Lower lobe of right lung (tissue), 2 donors: ENCODE results near the gene ARID4B. TPM values are rescaled to one million over a fixed set of nuclear protein-coding genes. Genes with fewer than 3 reads are reported as not detected.

Source experiments
- ATAC-seq, 2 donors: fragments of 200-7000 bp; cut with Tn5 transposase; one replicate each; pipeline ENCODE4 v1.9.1; 2020 to 2022; ENCODE audit warnings: mild to moderate bottlenecking in 2 of 2, moderate library complexity in 2 of 2
- DNase-seq: peaks from one replicate; pipeline ENCODE4 v3.0.0-alpha.2; 2020
- H3K27ac ChIP-seq: fragments of 200-600 bp; one replicate; pipeline ENCODE4 v1.8.0; 2022
- H3K27me3 ChIP-seq: fragments of 200-600 bp; one replicate; pipeline ENCODE4 v1.8.0; 2022; ENCODE audit warnings: low read depth
- H3K36me3 ChIP-seq: fragments of 200-600 bp; one replicate; pipeline ENCODE4 v1.8.0; 2022; ENCODE audit warnings: mild to moderate bottlenecking
- H3K4me1 ChIP-seq: fragments of 200-600 bp; one replicate; pipeline ENCODE4 v1.8.0; 2022
- H3K4me3 ChIP-seq: fragments of 200-600 bp; one replicate; pipeline ENCODE4 v1.8.0; 2022; ENCODE audit warnings: mild to moderate bottlenecking
- H3K9me3 ChIP-seq: fragments of 200-600 bp; one replicate; pipeline ENCODE4 v1.8.0; 2022
- CTCF ChIP-seq: fragments of 200-600 bp; IDR thresholded peaks from one replicate; pipeline ENCODE4 v1.8.0; 2022; ENCODE audit warnings: antibody characterized with exemption, mild to moderate bottlenecking
- intact Hi-C: fragments of 100-400 bp; cut with DNase I; formaldehyde crosslinking; loops from one replicate; pipeline ENCODE4 v1.11.0; 2022
- total RNA-seq: library from RNA; stranded (reverse); fragmentation: NEBNext Ultra II Directional; extraction: Animal tissue kit (Norgen Biotek cat#: 25700); gene quantifications from one replicate; pipeline ENCODE4 v1.2.1, GENCODE V29; 2021
- donor health status: DM: no; HTN: yes; CAD: no; lungs with severe emphysema.

Gene ARID4B
- total RNA-seq, 1 donor from 2014 or later: 39.1 TPM

- TF ChIP-seq CTCF: no peak
- intact Hi-C loops: no loop called here
Measured at GRCh38 chr1:235339746-235340145, 11.8 kb upstream of the ARID4B start.

DNA sequence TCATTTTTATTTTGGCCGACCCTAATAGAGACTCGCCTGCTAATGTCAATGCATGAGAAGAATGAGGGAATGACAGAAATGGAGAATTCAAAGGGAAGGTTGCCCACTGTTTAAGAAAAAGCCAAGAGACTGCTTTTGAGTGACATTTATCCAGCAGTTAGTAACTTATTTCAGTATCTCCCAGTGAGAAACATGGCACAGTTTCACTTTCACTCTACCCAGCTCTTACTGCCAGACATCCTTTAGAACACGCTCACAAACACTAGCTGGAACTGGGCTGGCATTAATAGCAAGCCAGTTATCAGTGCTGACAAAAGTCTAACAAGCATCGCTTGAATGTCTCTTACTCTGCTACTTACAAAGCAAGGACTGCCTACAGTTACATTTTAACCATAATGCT, 8.9 kb upstream of the ARID4B start:
- ATAC-seq (peak; percentile 65 to 82), DNase-seq (no peak)
- peaks cover 25% of the 10 kb centered on the region for H3K4me1 ChIP-seq
- H3K27me3 ChIP-seq: no peaks in the 10 kb centered on the region
- intact Hi-C loops: no loop called here
- H3K27ac ChIP-seq: peak overlapping the region; percentile 37
- TF ChIP-seq CTCF: no peak
- no peaks in the 10 kb centered on the region for H3K9me3 ChIP-seq
- peak overlapping the region; percentile 6 for H3K4me3 ChIP-seq
- H3K36me3 ChIP-seq: peaks cover 48% of the 10 kb centered on the region

More at GRCh38 chr1:235339746-235340145, 11.8 kb upstream of the ARID4B start:
- H3K9me3 ChIP-seq: no peaks in the 10 kb centered on the region
- ATAC-seq: no peak
- H3K27me3 ChIP-seq: no peaks in the 10 kb centered on the region
- DNase-seq: no peak
- H3K4me3 ChIP-seq: no peak overlapping the region
- H3K4me1 ChIP-seq: peaks cover 18% of the 10 kb centered on the region
- no peak overlapping the region for H3K27ac ChIP-seq
- H3K36me3 ChIP-seq: peaks cover 71% of the 10 kb centered on the region

DNA sequence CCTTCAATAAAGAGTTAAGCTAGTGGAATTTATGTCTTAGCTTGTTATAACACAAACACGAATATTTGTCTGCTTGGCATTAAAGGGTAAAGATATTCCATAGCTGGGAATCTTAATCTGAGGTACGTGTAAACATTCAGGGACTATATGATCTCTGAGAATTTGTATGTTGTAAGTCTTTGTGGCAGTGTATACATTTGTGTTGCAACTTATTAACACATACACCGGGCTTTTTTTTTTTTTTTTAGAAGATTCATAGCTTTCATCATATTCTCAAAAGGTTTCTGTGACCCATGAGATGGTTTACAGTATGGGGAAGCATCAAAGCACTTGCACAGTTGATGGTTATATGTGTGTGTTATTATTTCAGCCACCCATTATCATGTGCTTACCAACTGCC, 3.4 kb upstream of the ARID4B start:
- no peaks in the 10 kb centered on the region for H3K27me3 ChIP-seq
- intact Hi-C loops: no loop called here
- peaks cover 13% of the 10 kb centered on the region for H3K36me3 ChIP-seq
- H3K9me3 ChIP-seq: no peaks in the 10 kb centered on the region
- ATAC-seq (no peak), DNase-seq (no peak)
- no peak overlapping the region for H3K27ac ChIP-seq
- peaks cover 41% of the 10 kb centered on the region for H3K4me1 ChIP-seq
- no peak for TF ChIP-seq CTCF
- H3K4me3 ChIP-seq: no peak overlapping the region

DNA sequence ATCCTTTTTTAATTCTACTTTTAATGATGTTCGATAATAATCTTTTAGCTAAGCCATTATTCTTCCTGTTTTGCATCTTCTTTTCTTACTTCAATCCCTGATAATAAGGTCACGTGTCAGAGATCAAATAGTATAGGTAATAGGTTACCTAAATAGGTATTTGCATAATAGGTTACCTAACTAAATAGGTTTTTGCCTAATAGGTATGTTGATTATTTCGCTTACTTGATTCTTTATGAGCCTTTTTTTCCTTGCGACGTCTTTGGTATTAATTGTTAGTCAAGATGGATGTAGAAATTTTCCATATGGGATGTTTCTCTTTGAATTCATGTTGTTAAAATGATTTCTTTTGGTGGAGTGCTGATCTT, 2.9 kb upstream of the ARID4B start:
- no peaks in the 10 kb centered on the region for H3K27me3 ChIP-seq
- TF ChIP-seq CTCF: no peak
- H3K4me1 ChIP-seq: peaks cover 41% of the 10 kb centered on the region
- no peak overlapping the region for H3K27ac ChIP-seq
- peaks cover 8% of the 10 kb centered on the region for H3K36me3 ChIP-seq
- intact Hi-C loops: no loop called here
- no peak for ATAC-seq
- no peak overlapping the region for H3K4me3 ChIP-seq
- no peak for DNase-seq
- no peaks in the 10 kb centered on the region for H3K9me3 ChIP-seq

GRCh38 chr1:235329139-235329902, 1.3 kb upstream of the ARID4B start:
- peak in 1 of 2 donors; percentile 3 for ATAC-seq
- no peaks in the 10 kb centered on the region for H3K9me3 ChIP-seq

More at GRCh38 chr1:235329139-235329902, 1.3 kb upstream of the ARID4B start:
- Histone ChIP-seq H3K36me3 (no peaks in the 10 kb centered on the region), H3K4me1 (peaks cover 56% of the 10 kb centered on the region), H3K4me3 (peak overlapping the region; percentile 78), H3K27ac (peak overlapping the region; percentile 87), H3K27me3 (no peaks in the 10 kb centered on the region)
- no peak for TF ChIP-seq CTCF
- DNase-seq: no peak
- intact Hi-C loops: no loop called here
